DOHH2 (cell line): ENCODE results near the gene CD28.

Source experiments
- EZH2phosphoT487 ChIP-seq: fragments of 200-600 bp; sonication (generic); IDR thresholded peaks from 2 replicates; pipeline ENCODE4 v1.6.1; 2017; ENCODE audit warnings: borderline replicate concordance, mild to moderate bottlenecking, antibody characterized with exemption, low read length, moderate library complexity, mixed read lengths
- TF ChIP-seq, protein P1 (sequence below): fragments of 200-600 bp; sonication (generic); IDR thresholded peaks from one replicate; pipeline ENCODE4 v1.5.1; 2014; ENCODE audit warnings: antibody characterized with exemption, mild to moderate bottlenecking, low read depth, low read length; ENCODE audit not compliant: poor library complexity, severe bottlenecking

DNA sequence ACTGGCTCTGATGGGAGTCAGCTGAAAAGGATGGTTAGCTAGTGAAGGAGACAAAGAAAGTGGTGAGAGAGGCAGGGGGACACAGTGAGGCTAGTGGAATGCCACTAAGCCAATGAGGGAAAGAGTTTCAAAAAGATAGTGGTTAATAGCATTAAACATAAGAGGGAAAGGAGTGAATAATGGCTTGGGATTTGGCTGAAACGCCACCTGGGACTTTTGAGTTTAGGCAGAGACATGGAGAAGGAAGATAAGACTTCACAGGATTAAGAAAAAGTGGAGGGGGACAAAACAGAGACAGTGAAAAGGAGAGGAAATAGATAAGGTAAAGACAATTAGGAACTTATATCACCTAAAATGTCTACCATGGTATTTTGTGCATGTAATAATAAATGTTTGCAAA is 6.9 kb downstream of the CD28 start:
- TF ChIP-seq, protein P1, sequence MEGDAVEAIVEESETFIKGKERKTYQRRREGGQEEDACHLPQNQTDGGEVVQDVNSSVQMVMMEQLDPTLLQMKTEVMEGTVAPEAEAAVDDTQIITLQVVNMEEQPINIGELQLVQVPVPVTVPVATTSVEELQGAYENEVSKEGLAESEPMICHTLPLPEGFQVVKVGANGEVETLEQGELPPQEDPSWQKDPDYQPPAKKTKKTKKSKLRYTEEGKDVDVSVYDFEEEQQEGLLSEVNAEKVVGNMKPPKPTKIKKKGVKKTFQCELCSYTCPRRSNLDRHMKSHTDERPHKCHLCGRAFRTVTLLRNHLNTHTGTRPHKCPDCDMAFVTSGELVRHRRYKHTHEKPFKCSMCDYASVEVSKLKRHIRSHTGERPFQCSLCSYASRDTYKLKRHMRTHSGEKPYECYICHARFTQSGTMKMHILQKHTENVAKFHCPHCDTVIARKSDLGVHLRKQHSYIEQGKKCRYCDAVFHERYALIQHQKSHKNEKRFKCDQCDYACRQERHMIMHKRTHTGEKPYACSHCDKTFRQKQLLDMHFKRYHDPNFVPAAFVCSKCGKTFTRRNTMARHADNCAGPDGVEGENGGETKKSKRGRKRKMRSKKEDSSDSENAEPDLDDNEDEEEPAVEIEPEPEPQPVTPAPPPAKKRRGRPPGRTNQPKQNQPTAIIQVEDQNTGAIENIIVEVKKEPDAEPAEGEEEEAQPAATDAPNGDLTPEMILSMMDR: no peak
- TF ChIP-seq EZH2phosphoT487: no peak
